Measurements from ENCODE around the gene ISOC2.
"Not testable (repeated sequence)": the region's sequence is repeated elsewhere in the genome, so short reads cannot be mapped to it uniquely, and the experiment has no call there.

Gene ISOC2

GRCh38 chr19:55456347-55456746 is 5.1 kb downstream of the ISOC2 start:
- DNase-seq = no peak

GRCh38 chr19:55455576-55456235 is 5.7 kb downstream of the ISOC2 start:
- no peak for DNase-seq

- peak; percentile 57 for DNase-seq
Observed at GRCh38 chr19:55454787-55455243, 6.6 kb downstream of the ISOC2 start.

GRCh38 chr19:55453511-55454260 is 7.8 kb downstream of the ISOC2 start:
- DNase-seq = no peak

- DNase-seq = peak; percentile 62
Observed at GRCh38 chr19:55452749-55453346, 8.6 kb downstream of the ISOC2 start.

GRCh38 chr19:55451965-55452748 is 9.3 kb downstream of the ISOC2 start:
- DNase-seq = peak; percentile 47

- DNase-seq = no peak
Observed at GRCh38 chr19:55451163-55451964, 10.1 kb downstream of the ISOC2 start.

GRCh38 chr19:55449469-55449868 is 12.0 kb downstream of the ISOC2 start:
- DNase-seq = no peak

GRCh38 chr19:55448175-55448490 is 13.3 kb downstream of the ISOC2 start:
- DNase-seq = not testable (repeated sequence)

- no peak for DNase-seq
Observed at GRCh38 chr19:55447421-55448174, 13.8 kb downstream of the ISOC2 start.

- no peak for DNase-seq
Observed at GRCh38 chr19:55446060-55446459, 15.4 kb downstream of the ISOC2 start.

- no peak for DNase-seq
Observed at GRCh38 chr19:55444646-55445045, 16.8 kb downstream of the ISOC2 start.

- DNase-seq = no peak
Observed at GRCh38 chr19:55443824-55444480, 17.5 kb downstream of the ISOC2 start.

- no peak for DNase-seq
Observed at GRCh38 chr19:55443045-55443823, 18.2 kb downstream of the ISOC2 start, which contains the start of gene SHISA7. Gene SHISA7 (minus strand): TSS chr19:55443300. CDS start chr19:55442863, 437 bp downstream.

- DNase-seq = no peak
Observed at GRCh38 chr19:55442372-55442961, 19.0 kb downstream of the ISOC2 start.

GRCh38 chr19:55441692-55442321 is 19.6 kb downstream of the ISOC2 start:
- DNase-seq = no peak

GRCh38 chr19:55441319-55441691 is 20.1 kb downstream of the ISOC2 start:
- DNase-seq = no peak

- DNase-seq = no peak
Observed at GRCh38 chr19:55440411-55441105, 20.9 kb downstream of the ISOC2 start.

GRCh38 chr19:55439052-55439451 is 22.4 kb downstream of the ISOC2 start:
- DNase-seq = no peak
